K562 (cell line): ENCODE measurements around the gene CBY2. TPM values are rescaled to one million over a fixed set of nuclear protein-coding genes. Genes with fewer than 3 reads are reported as not detected.

Experiments
- ATAC-seq: fragments of 200-7000 bp; cut with Tn5 transposase; 3 replicates; pipeline ENCODE4 v1.9.1; 2020; ENCODE audit warnings: moderate library complexity
- BruUV-seq: library from RNA; stranded (reverse); fragments of 400-500 nt; replicated peaks from 2 replicates; lab custom pipeline; 2021; lab: Mats Ljungman, UMichigan
- CTCF ChIA-PET: fragments of 300-600 bp; formaldehyde crosslinking; extraction: SDS; loops from one replicate; lab custom pipeline; 2021; ENCODE audit warnings: low intra/inter-chr PET ratio; lab: Yijun Ruan, JAX
- POLR2A ChIA-PET: fragments of 300-600, 350-650 bp; sonication (Branson Sonifier 250); formaldehyde crosslinking; extraction: SDS; loops from one replicate; lab custom pipeline; 2021; ENCODE audit warnings: antibody characterized with exemption, inconsistent platforms; lab: Yijun Ruan, JAX
- DNase-seq, 4 experiments: peaks; one replicate each; pipeline versions ENCODE4 v3.0.0 to v3.0.0-alpha.2; 2011 to 2018; ENCODE audit warnings: low spot score in 3 of 4, mixed read lengths in 3 of 4; ENCODE audit errors: extremely low read depth in 1 of 4
- FAIRE-seq: peaks from 2 replicates; lab custom pipeline; 2011; peaks lifted over from hg19 to GRCh38; lab: Jason Lieb, UNC
- H2AFZ ChIP-seq: 2 replicates; pipeline ENCODE4 v1.6.0; 2011; ENCODE audit warnings: low read depth, low read length, control low read depth, inconsistent platforms
- H3K27ac ChIP-seq: fragments of 200-600 bp; 3 replicates; pipeline ENCODE4 v1.8.0; 2011; ENCODE audit warnings: low read depth, mild to moderate bottlenecking, control low read depth, inconsistent platforms, low read length, moderate library complexity, mixed read lengths; ENCODE audit errors: extremely low read depth
- H3K27me3 ChIP-seq, 2 experiments: fragments of 300-600 bp in 1 of 2; 2 replicates in 1 of 2; 3 replicates in 1 of 2; pipeline versions ENCODE4 v1.6.0 to v1.8.0; 2011; ENCODE audit warnings: inconsistent platforms in 2 of 2, low read length in 2 of 2, mild to moderate bottlenecking in 1 of 2, mixed read lengths in 1 of 2, moderate library complexity in 1 of 2; ENCODE audit not compliant: control insufficient read depth in 2 of 2, insufficient read depth in 2 of 2
- H3K36me3 ChIP-seq: fragments of 300-600 bp; 3 replicates; pipeline ENCODE4 v1.8.0; 2011; ENCODE audit warnings: mild to moderate bottlenecking, low read length, inconsistent platforms; ENCODE audit not compliant: control insufficient read depth, insufficient read depth
- H3K4me1 ChIP-seq, 2 experiments: fragments of 200-600 bp in 1 of 2; replicated peaks in 1 of 2; 2 replicates in 1 of 2; 3 replicates in 1 of 2; pipeline versions ENCODE4 v1.5.1 to v1.8.0; 2011; ENCODE audit warnings: inconsistent platforms in 2 of 2, low read length in 2 of 2, mild to moderate bottlenecking in 1 of 2, mixed read lengths in 1 of 2, moderate library complexity in 1 of 2; ENCODE audit not compliant: control insufficient read depth in 2 of 2, insufficient read depth in 2 of 2
- H3K4me2 ChIP-seq: 2 replicates; pipeline ENCODE4 v1.6.1; 2011; ENCODE audit warnings: low read length, control low read depth, inconsistent platforms, mixed read lengths; ENCODE audit not compliant: insufficient read depth
- H3K4me3 ChIP-seq: fragments of 200-600 bp; sonication (generic), shearing (Covaris generic); 2 replicates; pipeline ENCODE4 v1.5.1; 2016; ENCODE audit warnings: control low read depth, inconsistent platforms
- H3K79me2 ChIP-seq: fragments of 200-600 bp; 3 replicates; pipeline ENCODE4 v1.8.0; 2011; ENCODE audit warnings: low read length, inconsistent platforms; ENCODE audit not compliant: control insufficient read depth, insufficient read depth
- H3K9ac ChIP-seq, 2 experiments: 2 replicates each; pipeline versions ENCODE4 v1.6.0 to v1.6.1; 2011; ENCODE audit warnings: low read depth in 2 of 2, low read length in 2 of 2, control low read depth in 1 of 2, inconsistent platforms in 1 of 2, mild to moderate bottlenecking in 1 of 2, mixed read lengths in 1 of 2; ENCODE audit not compliant: insufficient read depth in 1 of 2
- H3K9me1 ChIP-seq: one replicate; pipeline ENCODE4 v1.6.0; 2011; ENCODE audit warnings: inconsistent platforms, mild to moderate bottlenecking, low read length, moderate library complexity; ENCODE audit not compliant: control insufficient read depth, insufficient read depth
- H3K9me3 ChIP-seq: replicated peaks from 2 replicates; pipeline ENCODE4 v1.5.1; 2011; ENCODE audit warnings: low read depth, low read length, inconsistent platforms; ENCODE audit not compliant: control insufficient read depth, insufficient read depth
- H4K20me1 ChIP-seq: replicated peaks from 2 replicates; pipeline ENCODE4 v1.6.1; 2011; ENCODE audit warnings: low read length, inconsistent platforms, mixed read lengths; ENCODE audit not compliant: control insufficient read depth, insufficient read depth
- HMGXB4 ChIP-seq: sonication (generic); formaldehyde crosslinking; IDR thresholded peaks from 2 replicates; pipeline ENCODE4 v1.8.1; 2023; ENCODE audit warnings: mild to moderate bottlenecking, missing genetic modification reagents
- KHSRP ChIP-seq: fragments of 450-650 bp; IDR thresholded peaks from 2 replicates; pipeline ENCODE4 v1.6.1; 2017
- MIER1 ChIP-seq: fragments of 450-650 bp; IDR thresholded peaks from 2 replicates; pipeline ENCODE4 v1.6.1; 2016; ENCODE audit warnings: antibody characterized with exemption, mild to moderate bottlenecking, low read depth
- MLX ChIP-seq, 2 experiments: fragments of 450-650 bp in 1 of 2; sonication (generic) in 1 of 2; formaldehyde crosslinking; conservative IDR thresholded peaks; 2 replicates each; pipeline versions ENCODE4 v1.4.0 to v1.8.1; 2020 to 2022; ENCODE audit warnings: mild to moderate bottlenecking in 1 of 2, missing genetic modification reagents in 1 of 2
- MTA2 ChIP-seq: fragments of 450-650 bp; IDR thresholded peaks from 2 replicates; pipeline ENCODE4 v1.6.1; 2016; ENCODE audit warnings: low read depth
- NFIC ChIP-seq: fragments of 450-650 bp; IDR thresholded peaks from 2 replicates; pipeline ENCODE4 v1.6.1; 2017; ENCODE audit warnings: mild to moderate bottlenecking, inconsistent platforms
- PML ChIP-seq: IDR thresholded peaks from 2 replicates; pipeline ENCODE4 v1.6.1; 2012; ENCODE audit warnings: low read length, inconsistent platforms
- SAFB ChIP-seq: fragments of 200-400 bp; formaldehyde crosslinking; IDR thresholded peaks from 2 replicates; pipeline ENCODE4 v1.6.1; 2017; ENCODE audit warnings: low read depth, low read length, borderline replicate concordance
- TAF9B ChIP-seq: fragments of 450-650 bp; IDR thresholded peaks from 2 replicates; pipeline ENCODE4 v1.6.1; 2018; ENCODE audit warnings: mild to moderate bottlenecking; ENCODE audit not compliant: partially characterized antibody
- TCF15 ChIP-seq: fragments of 250-450 bp; sonication (Bioruptor Pico); IDR thresholded peaks from 2 replicates; pipeline ENCODE4 v1.8.0; 2022; ENCODE audit warnings: moderate library complexity, mild to moderate bottlenecking, inconsistent platforms
- TEAD2 ChIP-seq: fragments of 450-650 bp; IDR thresholded peaks from 2 replicates; pipeline ENCODE4 v1.6.1; 2016; ENCODE audit warnings: missing genetic modification characterization, control low read depth, missing compliant biosample characterization
- ZNF274 ChIP-seq: IDR thresholded peaks from 2 replicates; pipeline ENCODE4 v1.6.1; 2011; ENCODE audit warnings: low read depth, mild to moderate bottlenecking, low read length, moderate library complexity, borderline replicate concordance
- ZNF354B ChIP-seq: fragments of 250-450 bp; sonication (Bioruptor Pico); IDR thresholded peaks from 2 replicates; pipeline ENCODE4 v1.4.0; 2020
- ZNF511 ChIP-seq: sonication (generic); formaldehyde crosslinking; IDR thresholded peaks from 2 replicates; pipeline ENCODE4 v1.8.0; 2022; ENCODE audit warnings: mild to moderate bottlenecking, missing genetic modification reagents
- ZNF639 ChIP-seq, 2 experiments: fragments of 200-800 bp in 1 of 2; sonication (Bioruptor generic) in 1 of 2; sonication (generic) in 1 of 2; formaldehyde crosslinking in 1 of 2; IDR thresholded peaks in 1 of 2; conservative IDR thresholded peaks in 1 of 2; 2 replicates each; pipeline versions ENCODE4 v1.5.0 to v1.6.1; 2016 to 2020; ENCODE audit warnings: missing compliant biosample characterization in 1 of 2, missing genetic modification characterization in 1 of 2, missing genetic modification reagents in 1 of 2
- whole genome bisulfite sequencing: fragments of 100-300 bp; shearing (Covaris generic); methylation state at CpG from one replicate; pipeline ENCODE4 v1.1.6; 2016; ENCODE audit warnings: low coverage, mixed read lengths; ENCODE audit not compliant: insufficient coverage; ENCODE audit errors: missing lambda C conversion rate; 5-methylcytosine and 5-hydroxymethylcytosine counted together
- in situ Hi-C: fragments of 300-500 bp; cut with MboI; formaldehyde crosslinking; loops from 4 replicates; pipeline ENCODE4 v1.15.0; 2018; ENCODE audit warnings: inconsistent platforms, mixed read lengths
- intact Hi-C: fragments of 100-400 bp; cut with micrococcal nuclease; formaldehyde crosslinking; loops from 2 replicates; pipeline ENCODE4 v1.14.2; 2022
- polyA plus RNA-seq, 8 experiments: library from polyadenylated mRNA; depleted of rRNA in 4 of 8; stranded (reverse) in 5 of 8; unstranded in 3 of 8; fragments of >200 nt; fragmentation: Nextera tagmentation in 2 of 8; fragmentation: Illumina TruSeq in 1 of 8; extraction: Ambion mirVana in 2 of 8; extraction: Trizol in 1 of 8; gene quantifications; 2 replicates each; pipeline versions ENCODE4 v1.2.1 to v1.2.3, GENCODE V29; 2011 to 2014; ENCODE audit warnings: inconsistent platforms in 1 of 8, missing spikeins in 1 of 8
- total RNA-seq, 7 experiments: library from RNA; depleted of rRNA in 6 of 7; stranded (reverse); fragments of >200 nt in 6 of 7; fragmentation: Illumina TruSeq in 2 of 7; extraction: Trizol in 2 of 7; gene quantifications; 2 replicates each; pipeline versions ENCODE4 v1.2.1 to v1.2.3, GENCODE V29; 2011 to 2021; ENCODE audit warnings: low replicate concordance in 1 of 7

CBY2 gene
- total and polyA plus RNA-seq, 9 of the 15 experiments (the other 6 are each of a cell fraction or from before 2014, with no cell fraction given), result 0.09 TPM; not detected in 8

GRCh38 chr13:45748941-45749759 lies 47.0 kb downstream of the CBY2 start (continued):
- TF ChIP-seq ZNF639 (CRISPR knock-in tag; conservative IDR thresholded peaks at IDR 0.05 in 1 of 2, IDR thresholded peaks at IDR 0.05 in 1 of 2) (no peak), ZNF274 (no peak), NFIC (no peak), KHSRP (no peak), TEAD2 (tag) (no peak), PML (no peak)

- WGBS, result 2% methylated on average over 3 of the region's 3 CpGs
- BruUV-seq, result no TSS peak
- Histone ChIP-seq H2AFZ (no peak overlapping the region), H3K4me3 (no peak overlapping the region), H3K27me3 (peaks cover 0 to 8% of the 10 kb centered on the region in 2 experiments; a peak in 2 of 5 replicates), H3K4me2 (no peak overlapping the region), H3K9me1 (no peaks in the 10 kb centered on the region), H3K9me3 (no peaks in the 10 kb centered on the region), H3K9ac (no peak overlapping the region), H3K79me2 (no peaks in the 10 kb centered on the region), H3K27ac (no peak overlapping the region), H3K36me3 (no peaks in the 10 kb centered on the region), H4K20me1 (no peaks in the 10 kb centered on the region), H3K4me1 (no peaks in the 10 kb centered on the region)
- DNase-seq, result no peak
- FAIRE-seq, result no peak
- CTCF ChIA-PET, result no interaction called here
- POLR2A ChIA-PET, result interaction anchor here (1.0 kb wide), 1 partner anchor 35 kb away, joined by 3 read pairs; no protein-coding TSS in a partner anchor
- intact Hi-C loops, result no loop called here
- no peak for ATAC-seq
- in situ Hi-C loops, result no loop called here
- TF ChIP-seq MLX (CRISPR knock-in tag; conservative IDR thresholded peaks at IDR 0.05), result no peak
- no peak for TF ChIP-seq TEAD2 (tag)
- no peak for TF ChIP-seq ZNF354B (CRISPR knock-in tag)
- TF ChIP-seq MIER1, result no peak
- TF ChIP-seq ZNF511 (CRISPR knock-in tag), result no peak
- TF ChIP-seq SAFB, result no peak
- no peak for TF ChIP-seq TAF9B
- TF ChIP-seq MTA2, result no peak
- no peak for TF ChIP-seq TCF15 (CRISPR knock-in tag)
- no peak for TF ChIP-seq HMGXB4 (CRISPR knock-in tag)
These were observed 48.4 kb downstream of the CBY2 start for GRCh38 chr13:45750566-45750965.
